Nephron progenitor cell (in vitro differentiated cells): ENCODE measurements around the gene SNAP29.
A peak's percentile ranks its signal among the peaks of the same experiment; 100 is the strongest.

ENCODE experiments used
- DNase-seq: peaks from one replicate; pipeline ENCODE4 v3.0.0; 2021
- H3K27ac Mint-ChIP-seq: 2 replicates; pipeline ENCODE4 v1.8.0; 2021; ENCODE audit warnings: mild to moderate bottlenecking, moderate library complexity, mixed read lengths
- H3K27me3 Mint-ChIP-seq: 2 replicates; pipeline ENCODE4 v1.8.0; 2021; ENCODE audit warnings: mild to moderate bottlenecking, low read depth, mixed read lengths; ENCODE audit not compliant: poor library complexity
- H3K36me3 Mint-ChIP-seq: 2 replicates; pipeline ENCODE4 v1.8.0; 2021; ENCODE audit warnings: low read depth, mixed read lengths
- H3K4me1 Mint-ChIP-seq: 2 replicates; pipeline ENCODE4 v1.8.0; 2021; ENCODE audit warnings: mixed read lengths
- H3K4me3 Mint-ChIP-seq: 2 replicates; pipeline ENCODE4 v1.8.0; 2021; ENCODE audit warnings: mild to moderate bottlenecking, moderate library complexity, mixed read lengths
- H3K9me3 Mint-ChIP-seq: 2 replicates; pipeline ENCODE4 v1.8.0; 2021; ENCODE audit warnings: mild to moderate bottlenecking, moderate library complexity, mixed read lengths
- TF ChIP-seq, protein P1 (sequence below): fragments of 200-600 bp; sonication (generic); IDR thresholded peaks from 2 replicates; pipeline ENCODE4 v1.5.0; 2021; ENCODE audit warnings: antibody characterized with exemption

Gene SNAP29

DNA sequence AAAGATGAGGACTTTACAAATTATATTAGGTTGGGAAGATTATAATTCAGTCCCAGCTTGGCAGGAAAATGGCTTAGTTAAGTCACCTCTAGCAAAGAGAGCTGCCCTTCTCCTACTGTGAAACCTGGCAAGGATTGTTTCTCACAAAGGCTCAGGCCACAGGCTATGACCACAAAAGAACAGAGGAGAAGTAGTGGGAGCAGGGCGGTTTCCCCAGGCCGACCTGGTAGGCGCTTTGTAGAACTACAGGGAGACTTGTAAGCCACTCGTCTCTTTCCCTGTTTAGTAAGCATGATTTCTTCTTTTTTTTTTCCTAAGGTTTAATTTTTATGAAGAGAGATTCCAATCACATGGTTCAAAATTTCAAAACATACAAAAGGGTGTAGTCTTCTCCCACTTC is 4.6 kb downstream of the SNAP29 start:
- Mint-ChIP-seq H3K27me3 (no peaks in the 10 kb centered on the region), H3K4me3 (no peak overlapping the region), H3K4me1 (peaks cover 33% of the 10 kb centered on the region), H3K27ac (no peak overlapping the region), H3K9me3 (no peaks in the 10 kb centered on the region), H3K36me3 (peaks cover 16% of the 10 kb centered on the region)
- no peak for DNase-seq
- TF ChIP-seq, protein P1, sequence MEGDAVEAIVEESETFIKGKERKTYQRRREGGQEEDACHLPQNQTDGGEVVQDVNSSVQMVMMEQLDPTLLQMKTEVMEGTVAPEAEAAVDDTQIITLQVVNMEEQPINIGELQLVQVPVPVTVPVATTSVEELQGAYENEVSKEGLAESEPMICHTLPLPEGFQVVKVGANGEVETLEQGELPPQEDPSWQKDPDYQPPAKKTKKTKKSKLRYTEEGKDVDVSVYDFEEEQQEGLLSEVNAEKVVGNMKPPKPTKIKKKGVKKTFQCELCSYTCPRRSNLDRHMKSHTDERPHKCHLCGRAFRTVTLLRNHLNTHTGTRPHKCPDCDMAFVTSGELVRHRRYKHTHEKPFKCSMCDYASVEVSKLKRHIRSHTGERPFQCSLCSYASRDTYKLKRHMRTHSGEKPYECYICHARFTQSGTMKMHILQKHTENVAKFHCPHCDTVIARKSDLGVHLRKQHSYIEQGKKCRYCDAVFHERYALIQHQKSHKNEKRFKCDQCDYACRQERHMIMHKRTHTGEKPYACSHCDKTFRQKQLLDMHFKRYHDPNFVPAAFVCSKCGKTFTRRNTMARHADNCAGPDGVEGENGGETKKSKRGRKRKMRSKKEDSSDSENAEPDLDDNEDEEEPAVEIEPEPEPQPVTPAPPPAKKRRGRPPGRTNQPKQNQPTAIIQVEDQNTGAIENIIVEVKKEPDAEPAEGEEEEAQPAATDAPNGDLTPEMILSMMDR: no peak

DNA sequence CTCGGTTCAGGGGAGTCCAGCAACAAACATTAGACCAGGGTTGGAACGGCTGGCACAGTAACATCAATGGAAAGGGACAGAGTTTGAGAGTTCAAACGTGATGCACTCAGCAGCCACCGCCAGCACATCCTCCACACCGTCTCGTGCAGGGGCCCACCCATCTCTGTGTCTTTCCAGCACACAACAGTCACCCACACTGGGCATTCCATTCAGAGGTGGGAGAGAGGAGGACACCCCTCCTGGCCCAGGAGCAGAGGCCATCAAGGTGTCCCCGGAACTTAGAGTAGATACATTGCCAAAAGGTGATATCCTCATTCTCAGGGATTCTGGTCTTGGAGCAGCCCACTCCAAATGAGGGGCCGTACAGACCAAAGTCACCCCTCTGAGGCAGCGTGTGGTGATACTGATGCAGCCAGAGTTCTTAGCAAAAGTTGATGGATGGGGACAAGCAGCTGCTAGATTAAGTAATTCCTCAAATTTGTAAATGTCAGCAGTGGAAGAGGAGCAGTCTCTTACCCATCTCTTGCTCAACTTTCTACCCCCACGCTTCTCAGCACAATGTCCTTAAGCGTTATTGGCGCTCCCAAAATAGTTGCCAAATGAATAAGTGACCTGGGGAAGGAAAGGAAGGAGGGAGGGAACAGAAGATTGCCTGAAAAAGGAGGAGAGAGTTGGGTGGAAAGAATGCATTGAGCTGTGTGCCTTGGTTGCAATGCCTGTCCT is 5.5 kb downstream of the SNAP29 start:
- Mint-ChIP-seq H3K27me3 (no peaks in the 10 kb centered on the region), H3K27ac (no peak overlapping the region), H3K9me3 (no peaks in the 10 kb centered on the region), H3K4me1 (peaks cover 40% of the 10 kb centered on the region), H3K36me3 (peaks cover 20% of the 10 kb centered on the region), H3K4me3 (no peak overlapping the region)
- TF ChIP-seq, protein P1: no peak
- DNase-seq: no peak

- Mint-ChIP-seq H3K4me3 (no peak overlapping the region), H3K4me1 (peaks cover 33% of the 10 kb centered on the region), H3K27me3 (no peaks in the 10 kb centered on the region), H3K27ac (no peak overlapping the region), H3K9me3 (no peaks in the 10 kb centered on the region), H3K36me3 (peaks cover 20% of the 10 kb centered on the region)
- TF ChIP-seq, protein P1: no peak
- DNase-seq: no peak
Measured at GRCh38 chr22:20865331-20865730, 6.5 kb downstream of the SNAP29 start.

- peaks cover 33% of the 10 kb centered on the region for H3K4me1 Mint-ChIP-seq
- no peaks in the 10 kb centered on the region for H3K9me3 Mint-ChIP-seq
- no peak for DNase-seq
- no peaks in the 10 kb centered on the region for H3K27me3 Mint-ChIP-seq
- H3K36me3 Mint-ChIP-seq: peaks cover 20% of the 10 kb centered on the region
- TF ChIP-seq, protein P1: no peak
- H3K27ac Mint-ChIP-seq: no peak overlapping the region
- H3K4me3 Mint-ChIP-seq: no peak overlapping the region
Measured at GRCh38 chr22:20865875-20866445, 7.2 kb downstream of the SNAP29 start.

DNA sequence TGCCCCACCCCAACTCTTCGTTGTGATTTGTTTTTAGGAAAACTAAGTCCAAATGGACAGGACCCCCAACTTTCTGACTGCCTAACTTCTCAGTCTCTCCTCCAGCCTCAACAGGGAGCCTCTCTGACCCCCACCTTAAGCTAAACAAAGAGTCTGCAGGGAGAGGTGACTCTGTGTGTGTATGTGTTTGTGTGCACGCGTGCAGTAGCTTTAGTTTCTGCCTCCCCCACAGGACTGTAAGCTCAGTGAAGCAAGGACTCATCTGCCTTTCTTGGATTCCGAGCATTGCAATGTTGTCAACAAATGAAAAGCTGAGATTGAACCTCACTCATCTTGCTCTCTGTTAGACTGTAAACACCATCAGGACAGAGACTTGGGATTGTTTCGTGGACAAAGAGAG is 7.9 kb downstream of the SNAP29 start:
- H3K36me3 Mint-ChIP-seq: peaks cover 20% of the 10 kb centered on the region

More for the DNA sequence above, 7.9 kb downstream of the SNAP29 start:
- Mint-ChIP-seq H3K4me3 (peak overlapping the region; percentile 49), H3K9me3 (no peaks in the 10 kb centered on the region), H3K27ac (peak overlapping the region; percentile 94), H3K4me1 (peaks cover 33% of the 10 kb centered on the region), H3K27me3 (no peaks in the 10 kb centered on the region)
- TF ChIP-seq, protein P1: no peak
- DNase-seq: no peak
